Ovary (tissue), 9 donors: ENCODE measurements around the gene C16orf86. TPM values are rescaled to one million over a fixed set of nuclear protein-coding genes. Genes with fewer than 3 reads are reported as not detected.

ENCODE experiments used
- DNase-seq, 5 donors: peaks; one replicate each; pipeline ENCODE4 v3.0.0-alpha.2; 2019 to 2020
- H3K27ac ChIP-seq, 2 donors: fragments of 200-600 bp; one replicate each; pipeline versions ENCODE4 v1.5.1 to v1.8.0; 2019 to 2022
- H3K27me3 ChIP-seq: fragments of 200-600 bp; one replicate; pipeline ENCODE4 v1.8.0; 2022
- H3K36me3 ChIP-seq: fragments of 200-600 bp; sonication (generic); one replicate; pipeline ENCODE4 v1.5.1; 2019
- H3K4me1 ChIP-seq: one replicate; pipeline ENCODE4 v1.8.1; 2013; ENCODE audit warnings: mild to moderate bottlenecking, moderate library complexity; ENCODE audit not compliant: insufficient read depth
- H3K4me3 ChIP-seq: fragments of 200-600 bp; sonication (generic); one replicate; pipeline ENCODE4 v1.5.1; 2017
- H3K9me3 ChIP-seq, 2 donors: fragments of 200-600 bp in 1 of 2; sonication (generic) in 1 of 2; one replicate each; pipeline versions ENCODE4 v1.5.1 to v1.8.1; 2013 to 2019; ENCODE audit warnings: mild to moderate bottlenecking in 1 of 2, moderate library complexity in 1 of 2
- CTCF ChIP-seq, 3 donors: fragments of 450-650 bp in 2 of 3; fragments of 200-600 bp in 1 of 3; IDR thresholded peaks; one replicate each; pipeline versions ENCODE4 v1.5.1 to v1.8.0; 2016 to 2022; ENCODE audit warnings: antibody characterized with exemption in 3 of 3, mild to moderate bottlenecking in 1 of 3
- EP300 ChIP-seq: sonication (generic); formaldehyde crosslinking; IDR thresholded peaks from one replicate; pipeline ENCODE4 v1.6.1; 2017; ENCODE audit warnings: antibody characterized with exemption
- POLR2A ChIP-seq: fragments of 450-650 bp; IDR thresholded peaks from one replicate; pipeline ENCODE4 v1.6.1; 2017; ENCODE audit warnings: antibody characterized with exemption, mild to moderate bottlenecking, moderate library complexity
- WGBS, 3 donors: extraction: QIAGEN DNeasy Blood & Tissue Kit in 1 of 3; methylation state at CpG; one replicate each; pipeline versions ENCODE4 v1.1.5 to v1.1.7; 2013 to 2017; 5-methylcytosine and 5-hydroxymethylcytosine counted together
- intact Hi-C, 4 donors: fragments of 100-400 bp; cut with DNase I; formaldehyde crosslinking; loops; one replicate each; pipeline versions ENCODE4 v1.11.0 to v1.15.1; 2022 to 2023
- polyA plus RNA-seq, 2 donors: library from polyadenylated mRNA; stranded (reverse); fragments of 200-250 nt in 1 of 2; fragments of 350-450 nt in 1 of 2; fragmentation: Illumina TruSeq in 1 of 2; extraction: RNeasy Lipid Tissue Mini Kit (QIAGEN cat#74804) in 1 of 2; gene quantifications; one replicate each; pipeline ENCODE4 v1.2.3, GENCODE V29; 2013 to 2014
- total RNA-seq, 7 donors: library from RNA; depleted of rRNA in 2 of 7; stranded (reverse); fragments of >200 nt in 2 of 7; fragmentation: NEBNext Ultra II Directional in 3 of 7; extraction: Animal tissue kit (Norgen Biotek cat#: 25700) in 3 of 7; gene quantifications; one replicate each; pipeline versions ENCODE4 v1.1.0 to v1.2.4, GENCODE V29; 2016 to 2023
- donor health status: DM: no; HTN: no; CAD: no; lungs with moderate emphysema.
- donor health status: DM: no; HTN: no; CAD: no.
- donor health status: Bipolar disorder and iron deficiency.
- donor health status: DM: yes; HTN: yes; CAD: no.
- donor health status: DM: no; HTN: no; CAD: no.
- donor health status: DM: yes; HTN: yes; CAD: no.

Gene C16orf86
- total and polyA plus RNA-seq, 9 donors, result 0.13 to 8.2 (median 4.6) TPM

GRCh38 chr16:67708368-67708771, 41.8 kb downstream of the C16orf86 start:
- TF ChIP-seq POLR2A (no peak), CTCF (IDR thresholded peaks at IDR 0.05) (no peak), EP300 (no peak)
- Histone ChIP-seq H3K9me3 (no peaks in the 10 kb centered on the region), H3K27me3 (no peaks in the 10 kb centered on the region), H3K27ac (no peak overlapping the region), H3K36me3 (no peaks in the 10 kb centered on the region), H3K4me3 (no peak overlapping the region), H3K4me1 (no peaks in the 10 kb centered on the region)
- WGBS, 3 donors, result 71 to 85% (median 84%) methylated on average over 2 of the region's 2 CpGs
- DNase-seq, result no peak
- intact Hi-C loops, result no loop called here

GRCh38 chr16:67709050-67709449, 42.4 kb downstream of the C16orf86 start:
- no peak for TF ChIP-seq POLR2A
- TF ChIP-seq CTCF (IDR thresholded peaks at IDR 0.05), result no peak
- no peak for TF ChIP-seq EP300
- intact Hi-C loops, result no loop called here
- Histone ChIP-seq H3K36me3 (no peaks in the 10 kb centered on the region), H3K27me3 (no peaks in the 10 kb centered on the region), H3K27ac (no peak overlapping the region), H3K4me3 (no peak overlapping the region), H3K9me3 (no peaks in the 10 kb centered on the region), H3K4me1 (no peaks in the 10 kb centered on the region)
- DNase-seq, result no peak
- 89 to 100% (median 96%) methylated on average over 1 of the region's 1 CpG for WGBS, 3 donors

GRCh38 chr16:67710607-67711006, 44.0 kb downstream of the C16orf86 start:
- Histone ChIP-seq H3K4me3 (no peak overlapping the region), H3K36me3 (no peaks in the 10 kb centered on the region), H3K27me3 (no peaks in the 10 kb centered on the region), H3K4me1 (no peaks in the 10 kb centered on the region), H3K9me3 (no peaks in the 10 kb centered on the region), H3K27ac (no peak overlapping the region)
- 88 to 91% (median 91%) methylated on average over 6 of the region's 6 CpGs for WGBS, 3 donors
- no peak for DNase-seq
- intact Hi-C loops, result no loop called here
- TF ChIP-seq EP300, result no peak
- no peak for TF ChIP-seq CTCF (IDR thresholded peaks at IDR 0.05)
- no peak for TF ChIP-seq POLR2A

- intact Hi-C loops, result no loop called here
- 86 to 89% (median 87%) methylated on average over 5 of the region's 5 CpGs for WGBS, 3 donors
Observed at GRCh38 chr16:67713647-67714273, 47.1 kb downstream of the C16orf86 start.

More at GRCh38 chr16:67713647-67714273, 47.1 kb downstream of the C16orf86 start:
- no peaks in the 10 kb centered on the region for H3K9me3 ChIP-seq
- DNase-seq, result no peak
- H3K4me1 ChIP-seq, result peaks cover 3% of the 10 kb centered on the region
- H3K27me3 ChIP-seq, result no peaks in the 10 kb centered on the region
- TF ChIP-seq CTCF (IDR thresholded peaks at IDR 0.05) (no peak), EP300 (no peak), POLR2A (no peak)
- H3K36me3 ChIP-seq, result no peaks in the 10 kb centered on the region
- H3K27ac ChIP-seq, result no peak overlapping the region
- H3K4me3 ChIP-seq, result no peak overlapping the region
